IMR-90 (cell line): ENCODE measurements around the gene NUDCD2. TPM values are rescaled to one million over a fixed set of nuclear protein-coding genes. Genes with fewer than 3 reads are reported as not detected.

ENCODE experiments used
- ATAC-seq: fragments of 200-7000 bp; cut with Tn5 transposase; 2 replicates; pipeline ENCODE4 v1.9.1; 2020; ENCODE audit warnings: low read depth, mild to moderate bottlenecking, moderate library complexity
- BruUV-seq: library from RNA; stranded (reverse); fragments of 400-500 nt; replicated peaks from 2 replicates; lab custom pipeline; 2021; lab: Mats Ljungman, UMichigan
- CTCF ChIA-PET: fragments of 300-600 bp; formaldehyde crosslinking; extraction: SDS; loops from one replicate; lab custom pipeline; 2021; ENCODE audit warnings: antibody characterized with exemption; lab: Yijun Ruan, JAX
- POLR2A ChIA-PET: fragments of 300-600 bp; sonication (Branson Sonifier 250); formaldehyde crosslinking; loops from one replicate; lab custom pipeline; 2022; ENCODE audit warnings: antibody characterized with exemption; ENCODE audit not compliant: unreplicated experiment; lab: Charles Lee
- DNase-seq: peaks from one replicate; pipeline ENCODE4 v3.0.0; 2013
- H2AFZ ChIP-seq: replicated peaks from 2 replicates; pipeline ENCODE3; 2013; ENCODE audit warnings: low read length, mild to moderate bottlenecking; ENCODE audit not compliant: poor library complexity
- H2AK5ac ChIP-seq: 2 replicates; pipeline ENCODE4 v1.6.1; 2013; ENCODE audit warnings: low read depth, low read length, inconsistent platforms
- H2AK9ac ChIP-seq: replicated peaks from 2 replicates; pipeline ENCODE3; 2013; ENCODE audit warnings: mild to moderate bottlenecking, low read depth, low read length, moderate library complexity; ENCODE audit not compliant: poor library complexity
- H2BK120ac ChIP-seq: 2 replicates; pipeline ENCODE4 v1.6.1; 2013; ENCODE audit warnings: low read depth, low read length, inconsistent platforms
- H2BK15ac ChIP-seq: 3 replicates; pipeline ENCODE4 v1.6.1; 2013; ENCODE audit warnings: low read depth, low read length, inconsistent platforms
- H2BK20ac ChIP-seq: 2 replicates; pipeline ENCODE4 v1.6.1; 2013; ENCODE audit warnings: low read depth, mild to moderate bottlenecking, inconsistent platforms, low read length, moderate library complexity
- H2BK5ac ChIP-seq: 2 replicates; pipeline ENCODE4 v1.6.1; 2013; ENCODE audit warnings: mild to moderate bottlenecking, low read depth, low read length, inconsistent platforms; ENCODE audit not compliant: poor library complexity, severe bottlenecking
- H3K14ac ChIP-seq: replicated peaks from 2 replicates; pipeline ENCODE4 v1.6.1; 2013; ENCODE audit warnings: low read depth, low read length, inconsistent platforms
- H3K18ac ChIP-seq: 2 replicates; pipeline ENCODE4 v1.6.1; 2013; ENCODE audit warnings: low read depth, low read length, control low read depth
- H3K23ac ChIP-seq: 2 replicates; pipeline ENCODE4 v1.6.1; 2013; ENCODE audit warnings: low read depth, low read length, inconsistent platforms
- H3K27ac ChIP-seq: 2 replicates; pipeline ENCODE4 v1.5.1; 2013; ENCODE audit warnings: mild to moderate bottlenecking, control low read depth, low read length; ENCODE audit not compliant: insufficient read depth
- H3K27me3 ChIP-seq: 2 replicates; pipeline ENCODE4 v1.6.1; 2013; ENCODE audit warnings: low read length; ENCODE audit not compliant: control insufficient read depth, insufficient read depth
- H3K36me3 ChIP-seq: 2 replicates; pipeline ENCODE4 v1.6.1; 2013; ENCODE audit warnings: low read length, mixed read lengths; ENCODE audit not compliant: control insufficient read depth, insufficient read depth
- H3K4ac ChIP-seq: 2 replicates; pipeline ENCODE4 v1.6.1; 2013; ENCODE audit warnings: low read depth, low read length, inconsistent platforms
- H3K4me1 ChIP-seq: 2 replicates; pipeline ENCODE4 v1.6.1; 2013; ENCODE audit warnings: low read length, mixed read lengths; ENCODE audit not compliant: control insufficient read depth, insufficient read depth
- H3K4me2 ChIP-seq: 2 replicates; pipeline ENCODE4 v1.6.1; 2013; ENCODE audit warnings: low read depth, mild to moderate bottlenecking, control low read depth, low read length, moderate library complexity
- H3K4me3 ChIP-seq: 2 replicates; pipeline ENCODE4 v1.5.1; 2013; ENCODE audit warnings: low read depth, mild to moderate bottlenecking, control low read depth, low read length, moderate library complexity; ENCODE audit not compliant: insufficient read depth
- H3K56ac ChIP-seq: 2 replicates; pipeline ENCODE4 v1.6.1; 2013; ENCODE audit warnings: low read length, inconsistent platforms; ENCODE audit not compliant: insufficient read depth; ENCODE audit errors: extremely low read depth
- H3K79me1 ChIP-seq, 2 experiments: 2 replicates each; pipeline ENCODE4 v1.6.1; 2013; ENCODE audit warnings: low read length in 2 of 2, inconsistent platforms in 1 of 2, low read depth in 1 of 2
- H3K9ac ChIP-seq: 2 replicates; pipeline ENCODE4 v1.6.1; 2013; ENCODE audit warnings: low read depth, low read length, control low read depth
- H3K9me1 ChIP-seq: 2 replicates; pipeline ENCODE4 v1.6.1; 2013; ENCODE audit warnings: low read length, inconsistent platforms; ENCODE audit not compliant: insufficient read depth
- H3K9me3 ChIP-seq: 2 replicates; pipeline ENCODE4 v1.6.1; 2013; ENCODE audit warnings: low read length; ENCODE audit not compliant: control insufficient read depth, insufficient read depth
- H4K20me1 ChIP-seq: 2 replicates; pipeline ENCODE4 v1.6.1; 2013; ENCODE audit warnings: low read length, inconsistent platforms; ENCODE audit not compliant: insufficient read depth
- H4K5ac ChIP-seq: 2 replicates; pipeline ENCODE4 v1.6.1; 2013; ENCODE audit warnings: mild to moderate bottlenecking, low read depth, low read length, control low read depth
- H4K8ac ChIP-seq, 2 experiments: 2 replicates each; pipeline ENCODE4 v1.6.1; 2013; ENCODE audit warnings: low read depth in 2 of 2, low read length in 2 of 2, control low read depth in 1 of 2, inconsistent platforms in 1 of 2
- H4K91ac ChIP-seq: 2 replicates; pipeline ENCODE4 v1.6.1; 2013; ENCODE audit warnings: low read depth, low read length, inconsistent platforms; ENCODE audit not compliant: insufficient read depth
- FOS ChIP-seq: fragments of 150-350 bp; IDR thresholded peaks from 2 replicates; pipeline ENCODE4 v1.6.1; 2016; ENCODE audit warnings: low read depth, low read length
- POLR2A ChIP-seq: IDR thresholded peaks from 2 replicates; pipeline ENCODE4 v1.6.1; 2012; ENCODE audit warnings: mild to moderate bottlenecking, low read depth, low read length
- WGBS, 2 experiments: methylation state at CpG; one replicate each; pipeline versions ENCODE4 v1.1.5 to v1.1.7; 2013; ENCODE audit warnings: missing lambda C conversion rate in 2 of 2; ENCODE audit not compliant: insufficient read length in 1 of 2; ENCODE audit errors: extremely low coverage in 2 of 2; 5-methylcytosine and 5-hydroxymethylcytosine counted together
- dilution Hi-C: fragments of 300-500 bp; cut with HindIII; formaldehyde crosslinking; loops from one replicate; pipeline ENCODE4 v1.14.3; 2018; ENCODE audit warnings: low sequenced_read_pairs; ENCODE audit not compliant: unreplicated experiment
- in situ Hi-C: fragments of 300-500 bp; cut with MboI; formaldehyde crosslinking; loops from 3 replicates; pipeline ENCODE4 v1.14.3; 2019; ENCODE audit warnings: low sequenced_read_pairs, inconsistent platforms, mixed read lengths
- intact Hi-C: fragments of 100-400 bp; cut with micrococcal nuclease; formaldehyde crosslinking; loops from 2 replicates; pipeline ENCODE4 v1.10.0; 2022
- polyA plus RNA-seq, 3 experiments: library from polyadenylated mRNA; depleted of rRNA; stranded (reverse); fragments of >200 nt; gene quantifications; 2 replicates each; pipeline ENCODE4 v1.2.3, GENCODE V29; 2012; ENCODE audit warnings: low replicate concordance in 1 of 3
- total RNA-seq: library from RNA; depleted of rRNA; stranded (reverse); fragments of >200 nt; gene quantifications from 2 replicates; pipeline ENCODE4 v1.2.3, GENCODE V29; 2012

The NUDCD2 gene
- total and polyA plus RNA-seq, 2 of the 4 experiments (the other 2 are of a cell fraction), result 3.0 to 3.5 TPM

DNA sequence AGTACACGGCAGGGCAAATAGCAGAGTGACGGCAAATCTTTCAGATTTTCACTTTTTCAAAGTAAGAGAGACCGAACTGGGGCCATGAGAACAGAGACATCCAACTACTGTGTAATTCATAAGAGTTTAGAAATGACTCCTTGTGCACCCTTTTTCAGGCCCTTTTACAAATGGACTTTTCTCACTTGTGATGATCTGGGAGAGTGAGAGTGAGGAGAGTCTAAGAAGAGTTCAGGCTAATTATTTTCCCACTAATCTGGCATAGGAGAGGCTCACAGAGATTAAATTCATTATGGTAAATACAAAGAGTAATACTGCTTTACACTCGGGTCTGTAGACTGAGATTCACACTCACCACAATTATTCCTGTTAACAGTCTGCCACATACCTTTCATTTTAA is 23.4 kb downstream of the NUDCD2 start:
- intact Hi-C loops (no loop called here), in situ Hi-C loops (no loop called here), dilution Hi-C loops (no loop called here)
- BruUV-seq, result no TSS peak
- no peak overlapping the region for H2AK9ac ChIP-seq
- DNase-seq, result no peak
- H3K56ac ChIP-seq, result no peak overlapping the region
- TF ChIP-seq POLR2A (no peak), FOS (no peak)
- H4K20me1 ChIP-seq, result peaks cover 17% of the 10 kb centered on the region; the same call in 1 of the 2 replicates
- H3K9ac ChIP-seq, result no peak overlapping the region
- peaks cover 9% of the 10 kb centered on the region for H3K36me3 ChIP-seq
- no peaks in the 10 kb centered on the region for H3K9me3 ChIP-seq
- H3K4me1 ChIP-seq, result no peaks in the 10 kb centered on the region
- no peaks in the 10 kb centered on the region for H3K27me3 ChIP-seq
- H3K79me1 ChIP-seq, result peaks cover 10 to 24% of the 10 kb centered on the region in 2 experiments; a peak in 3 of 4 replicates
- no peak overlapping the region for H2BK15ac ChIP-seq
- H2BK120ac ChIP-seq, result no peak overlapping the region
- ChIA-PET CTCF (no interaction called here), POLR2A (no interaction called here)
- no peak overlapping the region for H3K23ac ChIP-seq
- H2BK20ac ChIP-seq, result no peak overlapping the region
- no peak overlapping the region for H3K27ac ChIP-seq
- H3K9me1 ChIP-seq, result no peaks in the 10 kb centered on the region
- ATAC-seq, result no peak
- WGBS, 2 experiments, result no CpG with 5 or more reads among the region's 4 CpGs
- H4K5ac ChIP-seq, result no peak overlapping the region
- H2AFZ ChIP-seq, result no peak overlapping the region
- H4K8ac ChIP-seq, result peak overlapping the region; percentile 62 to 89; a peak in 2 of 4 replicates
- H2AK5ac ChIP-seq, result no peak overlapping the region
- H3K4me3 ChIP-seq, result no peak overlapping the region
- no peak overlapping the region for H3K18ac ChIP-seq
- no peak overlapping the region for H3K4ac ChIP-seq
- no peak overlapping the region for H2BK5ac ChIP-seq
- no peak overlapping the region for H3K14ac ChIP-seq
- no peak overlapping the region for H4K91ac ChIP-seq
- no peak overlapping the region for H3K4me2 ChIP-seq
